OCI-LY1 (cell line): ENCODE measurements around the gene PRM1.
A peak's percentile ranks its signal among the peaks of the same experiment; 100 is the strongest.

Source experiments
- H2AFZ ChIP-seq: fragments of 200-600 bp; sonication (generic), shearing (Covaris generic); 2 replicates; pipeline ENCODE4 v1.6.0; 2014; ENCODE audit warnings: antibody characterized with exemption, mild to moderate bottlenecking, low read length
- H3F3A ChIP-seq: fragments of 200-600 bp; sonication (generic), shearing (Covaris generic); 2 replicates; pipeline ENCODE4 v1.6.0; 2014; ENCODE audit warnings: mild to moderate bottlenecking, antibody characterized with exemption, low read length, moderate library complexity; ENCODE audit not compliant: insufficient read depth
- H3K27ac ChIP-seq: fragments of 200-600 bp; sonication (generic); 2 replicates; pipeline ENCODE4 v1.5.1; 2014; ENCODE audit warnings: low read length, mixed run types, mild to moderate bottlenecking, low read depth; ENCODE audit not compliant: poor library complexity, severe bottlenecking
- H3K27me3 ChIP-seq: fragments of 200-600 bp; sonication (generic); 2 replicates; pipeline ENCODE4 v1.6.0; 2014; ENCODE audit warnings: antibody characterized with exemption, mild to moderate bottlenecking, low read length, moderate library complexity; ENCODE audit not compliant: insufficient read depth
- H3K36me3 ChIP-seq: fragments of 200-600 bp; sonication (generic); 2 replicates; pipeline ENCODE4 v1.6.1; 2014; ENCODE audit warnings: mild to moderate bottlenecking, antibody characterized with exemption, low read length, moderate library complexity, mixed read lengths; ENCODE audit not compliant: insufficient read depth
- H3K4me1 ChIP-seq: fragments of 200-600 bp; sonication (generic); 2 replicates; pipeline ENCODE4 v1.5.1; 2014; ENCODE audit warnings: mild to moderate bottlenecking, low read length, moderate library complexity; ENCODE audit not compliant: insufficient read depth, severe bottlenecking
- H3K4me2 ChIP-seq: fragments of 200-600 bp; sonication (generic), shearing (Covaris generic); 2 replicates; pipeline ENCODE4 v1.6.1; 2014; ENCODE audit warnings: low read length
- H3K4me3 ChIP-seq: fragments of 200-600 bp; sonication (generic); 2 replicates; pipeline ENCODE4 v1.5.1; 2014; ENCODE audit warnings: low read length, low read depth, mild to moderate bottlenecking, mixed read lengths; ENCODE audit not compliant: poor library complexity, severe bottlenecking
- H3K79me2 ChIP-seq: fragments of 200-600 bp; shearing (Covaris generic); 2 replicates; pipeline ENCODE4 v1.6.1; 2016; ENCODE audit warnings: mixed run types, low read length, mixed read lengths; ENCODE audit not compliant: insufficient read depth
- H3K9ac ChIP-seq: fragments of 200-600 bp; sonication (generic), shearing (Covaris generic); 2 replicates; pipeline ENCODE4 v1.6.1; 2014; ENCODE audit warnings: mild to moderate bottlenecking, low read length, mixed read lengths
- H3K9me2 ChIP-seq: fragments of 200-600 bp; sonication (generic), shearing (Covaris generic); 2 replicates; pipeline ENCODE4 v1.6.1; 2014; ENCODE audit warnings: low read depth, mild to moderate bottlenecking, low read length, mixed read lengths
- H3K9me3 ChIP-seq: fragments of 200-600 bp; shearing (Covaris generic); 2 replicates; pipeline ENCODE4 v1.6.1; 2014; ENCODE audit warnings: low read length, mixed read lengths
- H4K20me1 ChIP-seq: fragments of 200-600 bp; sonication (generic), shearing (Covaris generic); 2 replicates; pipeline ENCODE4 v1.6.0; 2016; ENCODE audit warnings: mild to moderate bottlenecking, low read length; ENCODE audit not compliant: insufficient read depth
- CTCF ChIP-seq: fragments of 200-600 bp; sonication (generic), shearing (Covaris generic); IDR thresholded peaks from 2 replicates; pipeline ENCODE4 v1.5.1; 2017; ENCODE audit warnings: mild to moderate bottlenecking, antibody characterized with exemption, low read length, moderate library complexity, mixed read lengths
- EZH2 ChIP-seq: fragments of 200-600 bp; sonication (generic), shearing (Covaris generic); IDR thresholded peaks from 2 replicates; pipeline ENCODE4 v1.8.0; 2017; ENCODE audit warnings: borderline replicate concordance, mixed run types, mild to moderate bottlenecking, antibody characterized with exemption, low read length, moderate library complexity, mixed read lengths

PRM1 gene

GRCh38 chr16:11313493-11314308 is 32.6 kb upstream of the PRM1 start:
- H3K27ac ChIP-seq, result no peak overlapping the region
- no peak overlapping the region for H3K9ac ChIP-seq
- no peak overlapping the region for H3K4me3 ChIP-seq
- H2AFZ ChIP-seq, result no peak overlapping the region
- peaks cover under 1% of the 10 kb centered on the region; the same call in 1 of the 2 replicates for H3K9me3 ChIP-seq
- H3K4me1 ChIP-seq, result peaks cover 59% of the 10 kb centered on the region
- H3K79me2 ChIP-seq, result no peaks in the 10 kb centered on the region
- no peaks in the 10 kb centered on the region for H3F3A ChIP-seq
- no peaks in the 10 kb centered on the region for H4K20me1 ChIP-seq
- no peaks in the 10 kb centered on the region for H3K9me2 ChIP-seq
- H3K4me2 ChIP-seq, result no peak overlapping the region
- no peak for TF ChIP-seq EZH2
- TF ChIP-seq CTCF, result no peak
- H3K36me3 ChIP-seq, result no peaks in the 10 kb centered on the region
- no peaks in the 10 kb centered on the region for H3K27me3 ChIP-seq

GRCh38 chr16:11312718-11313492 is 31.8 kb upstream of the PRM1 start:
- no peak for TF ChIP-seq CTCF
- no peak for TF ChIP-seq EZH2
- Histone ChIP-seq H3K27ac (peak overlapping the region; percentile 79), H3K79me2 (no peaks in the 10 kb centered on the region), H3K4me3 (no peak overlapping the region), H3K27me3 (no peaks in the 10 kb centered on the region), H3K9me3 (peaks cover 8% of the 10 kb centered on the region; the same call in 1 of the 2 replicates), H3K4me1 (peaks cover 63% of the 10 kb centered on the region), H3K4me2 (peak overlapping the region; percentile 27; the same call in 1 of the 2 replicates), H2AFZ (no peak overlapping the region), H3K9ac (no peak overlapping the region), H3F3A (no peaks in the 10 kb centered on the region), H3K36me3 (no peaks in the 10 kb centered on the region), H3K9me2 (no peaks in the 10 kb centered on the region), H4K20me1 (no peaks in the 10 kb centered on the region)

GRCh38 chr16:11310997-11311561 is 29.9 kb upstream of the PRM1 start:
- Histone ChIP-seq H3K4me3 (peak overlapping the region; percentile 25), H3K4me2 (peak overlapping the region; percentile 48), H3K4me1 (peaks cover 55% of the 10 kb centered on the region), H3K9me3 (peaks cover 12% of the 10 kb centered on the region; the same call in 1 of the 2 replicates), H3K79me2 (no peaks in the 10 kb centered on the region), H4K20me1 (no peaks in the 10 kb centered on the region), H3K27me3 (no peaks in the 10 kb centered on the region), H3K36me3 (no peaks in the 10 kb centered on the region), H3F3A (no peaks in the 10 kb centered on the region), H2AFZ (no peak overlapping the region), H3K27ac (peak overlapping the region; percentile 94), H3K9ac (peak overlapping the region; percentile 33; the same call in 1 of the 2 replicates), H3K9me2 (no peaks in the 10 kb centered on the region)
- TF ChIP-seq CTCF, result no peak
- no peak for TF ChIP-seq EZH2
